OCI-LY7 (cell line): Measurements from ENCODE around the gene TBPL2. TPM values are rescaled to one million over a fixed set of nuclear protein-coding genes. Genes with fewer than 3 reads are reported as not detected.

ENCODE experiments used
- BruUV-seq: library from RNA; stranded (reverse); fragments of 400-500 nt; replicated peaks from 2 replicates; lab custom pipeline; 2021; lab: Mats Ljungman, UMichigan
- CTCF ChIA-PET: fragments of 300-600 bp; sonication (Branson Sonifier 250); formaldehyde crosslinking; loops from one replicate; lab custom pipeline; 2022; ENCODE audit warnings: antibody characterized with exemption; ENCODE audit not compliant: unreplicated experiment; lab: Charles Lee
- POLR2A ChIA-PET: fragments of 300-600 bp; sonication (Branson Sonifier 250); formaldehyde crosslinking; loops from one replicate; lab custom pipeline; 2022; ENCODE audit warnings: antibody characterized with exemption; lab: Charles Lee
- DNase-seq: peaks from one replicate; pipeline ENCODE4 v3.0.0-alpha.2; 2015; ENCODE audit warnings: low spot score
- H2AFZ ChIP-seq: fragments of 200-600 bp; sonication (generic), shearing (Covaris generic); 2 replicates; pipeline ENCODE4 v1.6.1; 2014; ENCODE audit warnings: mild to moderate bottlenecking, antibody characterized with exemption, low read length, moderate library complexity
- H3K27ac ChIP-seq: fragments of 200-600 bp; sonication (generic); 2 replicates; pipeline ENCODE4 v1.5.1; 2014; ENCODE audit warnings: mixed run types, low read depth, mild to moderate bottlenecking, moderate library complexity, low read length, inconsistent platforms; ENCODE audit not compliant: poor library complexity, severe bottlenecking
- H3K36me3 ChIP-seq: fragments of 200-600 bp; sonication (generic); 2 replicates; pipeline ENCODE4 v1.6.1; 2014; ENCODE audit warnings: mild to moderate bottlenecking, antibody characterized with exemption, low read length, moderate library complexity, mixed read lengths; ENCODE audit not compliant: insufficient read depth
- H3K4me1 ChIP-seq: fragments of 200-600 bp; sonication (generic); 2 replicates; pipeline ENCODE4 v1.5.1; 2014; ENCODE audit warnings: mild to moderate bottlenecking, low read length; ENCODE audit not compliant: insufficient read depth, poor library complexity, severe bottlenecking
- H3K4me2 ChIP-seq: fragments of 200-600 bp; sonication (generic); 2 replicates; pipeline ENCODE4 v1.6.1; 2014; ENCODE audit warnings: mild to moderate bottlenecking, low read length
- H3K4me3 ChIP-seq: fragments of 200-600 bp; sonication (generic); 2 replicates; pipeline ENCODE4 v1.5.1; 2014; ENCODE audit warnings: mild to moderate bottlenecking, low read depth, low read length; ENCODE audit not compliant: poor library complexity, severe bottlenecking
- H3K79me2 ChIP-seq: fragments of 200-600 bp; sonication (generic); 2 replicates; pipeline ENCODE4 v1.6.1; 2016; ENCODE audit warnings: low read depth, mild to moderate bottlenecking, low read length, moderate library complexity, mixed read lengths; ENCODE audit not compliant: insufficient read depth
- H3K9me2 ChIP-seq: fragments of 200-600 bp; sonication (generic); 2 replicates; pipeline ENCODE4 v1.6.1; 2016; ENCODE audit warnings: mild to moderate bottlenecking, low read length, mixed read lengths; ENCODE audit not compliant: insufficient read depth
- H3K9me3 ChIP-seq: fragments of 200-600 bp; sonication (generic); 2 replicates; pipeline ENCODE4 v1.6.1; 2014; ENCODE audit warnings: mild to moderate bottlenecking, mixed run types, low read length, mixed read lengths
- H4K20me1 ChIP-seq: fragments of 200-600 bp; sonication (generic); 2 replicates; pipeline ENCODE4 v1.6.1; 2014; ENCODE audit warnings: mild to moderate bottlenecking, antibody characterized with exemption, low read length, moderate library complexity, mixed read lengths; ENCODE audit not compliant: insufficient read depth
- CTCF ChIP-seq: fragments of 200-600 bp; sonication (generic); conservative IDR thresholded peaks from 2 replicates; pipeline ENCODE4 v1.5.1; 2014; ENCODE audit warnings: mild to moderate bottlenecking, antibody characterized with exemption, low read length, moderate library complexity, mixed read lengths
- EZH2phosphoT487 ChIP-seq: fragments of 200-600 bp; sonication (generic); IDR thresholded peaks from 2 replicates; pipeline ENCODE4 v1.6.1; 2018; ENCODE audit warnings: low read depth, borderline replicate concordance, mild to moderate bottlenecking, mixed run types, antibody characterized with exemption, low read length, moderate library complexity, mixed read lengths
- intact Hi-C: fragments of 100-400 bp; cut with micrococcal nuclease; formaldehyde crosslinking; loops from one replicate; pipeline ENCODE4 v1.10.0; 2022; ENCODE audit not compliant: unreplicated experiment
- total RNA-seq, 2 experiments: library from RNA; depleted of rRNA in 1 of 2; stranded (reverse); fragments of >200 nt in 1 of 2; shearing (Covaris generic) in 1 of 2; gene quantifications; 2 replicates each; pipeline ENCODE4 v1.2.3, GENCODE V29; 2014 to 2022

TBPL2 gene
- total RNA-seq, 2 experiments from 2014 or later: not detected

- H3K27ac ChIP-seq: no peak overlapping the region
- ChIA-PET CTCF (no interaction called here), POLR2A (interaction anchor here (0.5 kb wide), 1 partner anchor 126 kb away, joined by 4 read pairs; no protein-coding TSS in a partner anchor)
- no peaks in the 10 kb centered on the region for H3K9me3 ChIP-seq
- no peak overlapping the region for H3K4me2 ChIP-seq
- no peaks in the 10 kb centered on the region for H3K79me2 ChIP-seq
- no peaks in the 10 kb centered on the region for H3K4me1 ChIP-seq
- H2AFZ ChIP-seq: no peak overlapping the region
- H3K36me3 ChIP-seq: no peaks in the 10 kb centered on the region
- H3K4me3 ChIP-seq: no peak overlapping the region
- no peak for TF ChIP-seq CTCF
- no peak for TF ChIP-seq EZH2phosphoT487
- BruUV-seq: no TSS peak
- no peak for DNase-seq
- intact Hi-C loops: no loop called here
- no peaks in the 10 kb centered on the region for H4K20me1 ChIP-seq
- H3K9me2 ChIP-seq: no peaks in the 10 kb centered on the region
These were observed 10.6 kb upstream of the TBPL2 start for GRCh38 chr14:55450987-55451386.

- Histone ChIP-seq H3K36me3 (no peaks in the 10 kb centered on the region), H2AFZ (no peak overlapping the region), H3K79me2 (no peaks in the 10 kb centered on the region), H3K4me3 (no peak overlapping the region), H3K4me2 (no peak overlapping the region), H3K4me1 (no peaks in the 10 kb centered on the region), H4K20me1 (no peaks in the 10 kb centered on the region), H3K27ac (no peak overlapping the region), H3K9me2 (no peaks in the 10 kb centered on the region), H3K9me3 (no peaks in the 10 kb centered on the region)
- intact Hi-C loops: no loop called here
- TF ChIP-seq CTCF (no peak), EZH2phosphoT487 (no peak)
- ChIA-PET CTCF (no interaction called here), POLR2A (no interaction called here)
- DNase-seq: no peak
- BruUV-seq: no TSS peak
These were observed 10.1 kb upstream of the TBPL2 start for GRCh38 chr14:55450539-55450938.

GRCh38 chr14:55450124-55450523 is 9.7 kb upstream of the TBPL2 start:
- Histone ChIP-seq H3K27ac (no peak overlapping the region), H2AFZ (no peak overlapping the region), H3K4me2 (no peak overlapping the region), H3K9me2 (no peaks in the 10 kb centered on the region), H3K9me3 (no peaks in the 10 kb centered on the region), H3K4me1 (no peaks in the 10 kb centered on the region), H3K4me3 (no peak overlapping the region), H3K79me2 (no peaks in the 10 kb centered on the region), H3K36me3 (no peaks in the 10 kb centered on the region), H4K20me1 (no peaks in the 10 kb centered on the region)
- no peak for TF ChIP-seq EZH2phosphoT487
- no peak for TF ChIP-seq CTCF
- no TSS peak for BruUV-seq
- DNase-seq: no peak
- intact Hi-C loops: no loop called here
- ChIA-PET POLR2A (no interaction called here), CTCF (no interaction called here)
